HG02763 (cell line): Measurements from ENCODE around the gene TCF15.

Experiments used
- ATAC-seq: cut with Tn5 transposase; IDR thresholded peaks from one replicate; pipeline ENCODE4 v1.9.1; 2021; ENCODE audit warnings: mild to moderate bottlenecking, moderate library complexity; ENCODE audit not compliant: unreplicated experiment

The TCF15 gene, protein sequence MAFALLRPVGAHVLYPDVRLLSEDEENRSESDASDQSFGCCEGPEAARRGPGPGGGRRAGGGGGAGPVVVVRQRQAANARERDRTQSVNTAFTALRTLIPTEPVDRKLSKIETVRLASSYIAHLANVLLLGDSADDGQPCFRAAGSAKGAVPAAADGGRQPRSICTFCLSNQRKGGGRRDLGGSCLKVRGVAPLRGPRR

GRCh38 chr20:610130-611046 lies at the start of gene TCF15:
Gene TCF15, minus strand, starts transcription at chr20:610309. Its CDS starts 72 bp downstream, at chr20:610237.
- no peak for ATAC-seq

DNA sequence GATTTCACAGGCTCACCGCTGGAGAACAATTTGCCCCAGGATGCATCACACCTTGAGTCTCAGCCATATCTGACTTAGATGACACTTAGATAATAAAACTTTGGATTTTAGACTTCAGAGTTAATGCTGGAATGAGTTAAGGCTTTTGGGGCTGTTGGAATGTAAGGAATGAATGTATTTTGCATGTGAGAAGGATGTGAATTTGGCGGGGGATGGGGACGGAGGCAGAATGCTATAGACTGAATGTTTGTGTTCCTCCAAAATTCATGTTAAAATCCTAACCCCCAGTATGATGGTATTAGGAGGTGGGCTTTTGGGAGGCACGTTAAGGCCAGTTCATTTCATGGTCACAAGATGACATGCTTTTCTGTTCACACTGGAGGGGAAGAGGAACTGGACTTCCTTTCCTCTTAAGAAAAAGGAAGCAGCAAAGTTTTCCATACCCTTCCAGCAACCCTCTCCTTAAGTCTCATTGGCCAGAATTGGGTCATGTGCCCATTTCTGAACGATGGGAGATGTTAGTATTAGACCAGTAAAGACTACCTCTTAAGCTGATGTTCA lies 48.7 kb upstream of the TCF15 start:
- ATAC-seq: no peak

GRCh38 chr20:658202-658601 lies 48.1 kb upstream of the TCF15 start:
- ATAC-seq: no peak

DNA sequence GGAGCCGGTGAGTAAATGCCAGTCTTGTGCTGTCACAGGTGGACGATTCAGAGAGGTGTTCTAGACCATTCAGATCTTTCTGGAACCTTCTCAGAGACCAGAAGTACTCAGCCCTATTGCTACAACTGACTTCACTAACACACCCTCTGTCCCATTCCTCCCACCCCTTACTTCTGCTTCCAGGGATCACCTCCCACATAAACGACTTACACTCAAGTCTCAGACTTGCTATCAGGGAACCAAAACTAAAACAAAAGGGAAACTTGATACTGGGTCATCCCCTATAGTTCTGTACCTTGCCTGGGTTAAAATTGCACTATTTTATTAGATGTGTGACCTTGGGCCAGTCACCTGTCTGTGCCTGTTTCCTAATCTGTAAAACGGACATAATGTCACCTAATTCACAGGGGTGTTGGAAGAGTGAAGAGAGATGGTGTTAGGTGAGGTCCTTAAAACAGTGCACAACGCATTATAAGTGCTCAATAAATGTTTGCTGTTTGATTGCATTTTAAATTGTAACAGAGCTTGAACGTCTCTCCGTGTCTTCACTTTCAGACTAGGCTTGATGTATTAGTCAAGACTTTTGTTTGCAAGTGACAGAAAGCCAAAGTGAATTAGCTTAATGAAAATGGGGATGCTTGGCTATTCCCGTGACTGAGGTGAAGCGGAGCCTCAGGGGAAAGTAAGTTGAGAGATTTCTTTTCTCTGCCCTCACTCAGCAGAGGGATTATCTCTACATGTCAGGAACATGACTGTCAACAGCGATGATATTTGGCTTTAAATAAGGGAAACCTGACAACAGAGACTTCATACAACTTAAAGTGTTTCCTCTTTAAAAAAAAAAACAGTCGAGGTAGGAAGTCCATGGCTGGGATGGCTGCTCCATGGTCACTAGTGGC lies 45.9 kb upstream of the TCF15 start:
- no peak for ATAC-seq

GRCh38 chr20:654417-654750 lies 44.3 kb upstream of the TCF15 start:
- ATAC-seq: no peak

DNA sequence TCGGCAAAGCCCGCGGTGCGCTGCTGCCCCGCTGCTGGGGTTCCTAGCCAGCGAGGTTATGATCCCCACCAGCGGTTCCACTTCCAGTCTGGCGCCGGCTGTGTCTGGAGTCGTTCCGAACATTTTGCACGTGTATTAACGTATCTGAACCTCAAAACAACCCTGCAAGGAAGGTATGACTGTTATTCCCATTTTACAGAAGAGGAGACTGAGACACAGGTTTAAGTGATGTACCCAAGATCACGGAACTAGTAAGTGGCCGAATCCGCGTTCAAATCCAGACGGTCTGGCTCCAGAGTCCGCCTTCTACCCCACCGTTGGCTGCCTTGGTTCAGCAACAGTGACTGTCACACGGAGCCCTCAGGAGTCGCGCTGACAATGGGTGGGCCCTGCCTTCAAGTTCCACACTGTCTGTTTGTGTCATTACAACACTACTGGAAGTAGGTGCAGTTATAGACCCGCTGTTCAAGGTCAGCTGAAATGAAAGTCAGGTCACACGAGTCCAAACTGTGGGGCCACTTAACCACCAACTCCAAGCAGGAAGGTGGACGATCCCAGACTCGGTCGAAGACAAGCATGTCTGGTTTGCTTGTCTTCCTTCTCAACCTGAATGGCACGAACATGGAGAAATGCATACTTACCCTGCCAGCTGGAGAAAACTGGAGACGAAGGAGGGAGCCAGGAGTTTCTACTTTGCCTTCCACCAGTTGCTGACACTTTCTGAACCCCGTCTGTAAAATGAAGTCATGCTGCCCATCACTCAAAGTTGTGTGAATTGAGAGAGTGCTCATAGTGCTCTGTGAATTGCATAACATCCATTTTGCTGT lies 43.7 kb upstream of the TCF15 start:
- no peak for ATAC-seq

- peak; percentile 81 for ATAC-seq
Observed at GRCh38 chr20:653110-653589, 43.0 kb upstream of the TCF15 start, which contains the start of gene SRXN1. Gene SRXN1, minus strand, starts transcription at chr20:653200. Its CDS starts 15 bp downstream, at chr20:653185.

GRCh38 chr20:652615-653109 lies 42.6 kb upstream of the TCF15 start:
- ATAC-seq: peak; percentile 15

GRCh38 chr20:651713-652614 lies 41.9 kb upstream of the TCF15 start:
- no peak for ATAC-seq

GRCh38 chr20:650954-651353 lies 40.8 kb upstream of the TCF15 start:
- no peak for ATAC-seq

DNA sequence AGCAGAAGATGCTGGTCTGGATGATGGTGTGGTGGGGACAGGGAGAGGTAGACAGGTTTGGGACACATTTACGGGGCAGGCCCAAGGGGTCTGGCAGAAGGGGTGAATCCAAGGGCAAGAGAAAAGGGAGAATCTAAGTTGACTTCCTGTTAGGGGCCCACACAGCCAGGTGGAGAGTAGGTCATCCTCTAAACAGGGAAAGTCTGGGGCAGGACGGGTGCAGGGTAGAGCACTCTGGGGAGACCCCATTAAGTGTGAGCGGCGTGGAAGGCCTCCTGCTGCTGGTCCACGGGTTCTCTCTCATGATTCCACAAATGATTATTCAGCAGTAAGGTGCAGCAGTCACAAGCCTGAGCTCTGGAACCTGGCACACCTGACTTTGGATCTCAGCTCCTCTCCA lies 40.2 kb upstream of the TCF15 start:
- ATAC-seq: no peak

DNA sequence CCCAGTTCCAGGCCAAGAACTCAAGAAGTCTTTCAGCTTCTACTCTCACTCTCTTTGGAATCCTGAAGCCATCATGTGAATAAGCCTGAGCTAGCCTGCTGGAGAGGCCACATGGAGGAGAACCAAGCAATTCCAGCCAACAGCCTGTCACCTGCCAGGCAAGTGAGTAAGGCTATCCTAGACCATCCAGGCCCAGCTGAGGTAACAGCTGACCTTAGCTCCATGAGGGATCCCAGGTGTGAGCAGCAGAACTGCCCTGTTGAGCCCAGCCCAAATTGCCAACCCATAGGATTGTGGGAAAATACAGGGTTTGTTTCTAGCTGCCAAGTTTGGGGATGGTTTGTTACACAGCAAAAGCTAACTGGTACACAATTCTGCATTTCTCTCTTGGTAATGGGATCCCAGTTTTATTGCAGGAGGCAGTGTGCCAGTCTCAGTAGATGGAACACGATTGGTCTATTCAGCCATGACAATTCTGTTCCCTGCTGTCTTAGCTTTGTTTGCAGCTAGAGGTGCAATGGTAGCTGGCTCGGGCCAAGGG lies 37.4 kb upstream of the TCF15 start:
- ATAC-seq: no peak

DNA sequence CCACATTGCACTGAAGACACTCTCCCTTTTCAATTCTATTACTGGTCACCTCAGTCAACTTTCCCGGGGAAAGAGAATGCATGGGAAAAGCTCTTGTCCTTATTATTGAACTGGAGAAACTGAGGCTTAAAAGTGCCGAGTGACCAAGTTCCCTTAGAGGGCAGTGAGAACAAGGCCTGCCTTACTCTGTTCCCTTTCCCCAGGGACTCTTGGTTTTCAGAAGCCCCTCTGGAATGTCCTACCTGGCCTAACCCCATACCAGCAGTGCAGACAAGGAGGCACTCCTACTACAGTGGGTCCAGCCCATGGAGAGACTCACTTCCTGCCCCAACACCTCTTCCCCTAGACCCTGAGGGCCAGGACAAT lies 36.7 kb upstream of the TCF15 start:
- no peak for ATAC-seq

GRCh38 chr20:646107-646867 lies 36.2 kb upstream of the TCF15 start:
- no peak for ATAC-seq

DNA sequence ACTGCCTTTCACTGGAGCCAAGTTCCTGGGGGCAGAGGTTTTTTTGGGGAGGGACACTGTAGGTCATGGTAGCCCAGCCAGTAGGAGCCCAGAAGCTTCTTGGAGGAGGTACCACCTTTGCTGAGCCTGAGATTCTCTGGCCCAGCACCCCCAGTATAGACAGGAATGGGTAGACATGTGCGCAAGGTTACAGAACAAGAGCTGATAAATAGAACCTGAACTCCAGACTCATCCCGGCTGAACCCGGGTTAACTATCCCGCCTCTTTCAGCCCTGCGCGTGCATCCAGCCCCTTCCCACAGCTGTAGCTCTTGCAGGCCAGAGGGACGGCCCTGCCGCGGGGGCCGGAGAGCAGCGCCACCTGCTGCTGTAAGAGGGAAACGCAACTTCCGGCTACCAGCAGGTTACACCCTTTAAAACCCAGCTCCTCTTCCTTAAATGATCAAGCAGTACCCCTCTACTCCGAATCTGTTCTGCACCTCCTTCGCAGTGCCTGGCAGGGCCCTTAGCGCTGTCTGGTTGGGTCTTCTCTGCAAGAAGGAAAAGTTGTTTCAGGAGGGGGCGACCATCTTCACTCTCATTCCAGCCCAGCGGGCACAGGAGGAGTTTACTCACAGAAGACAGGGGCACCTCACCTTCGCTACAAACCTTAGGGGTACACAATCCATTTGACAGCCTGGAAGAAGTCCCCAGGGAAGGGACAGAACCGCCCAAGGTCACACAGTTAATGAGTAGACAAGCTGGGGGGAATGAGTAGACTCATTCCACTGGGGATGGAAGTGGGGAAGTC lies 35.4 kb upstream of the TCF15 start:
- ATAC-seq: no peak

GRCh38 chr20:644692-645317 lies 34.7 kb upstream of the TCF15 start:
- ATAC-seq: no peak
